ENCODE results near the gene TMEM184A. TPM values are rescaled to one million over a fixed set of nuclear protein-coding genes. Genes with fewer than 3 reads are reported as not detected.

TMEM184A gene
- total and polyA plus RNA-seq, 2 of the 8 experiments (the other 6 are each of a cell fraction or from before 2014, with no cell fraction given) = 1.8 to 2.1 TPM

DNA sequence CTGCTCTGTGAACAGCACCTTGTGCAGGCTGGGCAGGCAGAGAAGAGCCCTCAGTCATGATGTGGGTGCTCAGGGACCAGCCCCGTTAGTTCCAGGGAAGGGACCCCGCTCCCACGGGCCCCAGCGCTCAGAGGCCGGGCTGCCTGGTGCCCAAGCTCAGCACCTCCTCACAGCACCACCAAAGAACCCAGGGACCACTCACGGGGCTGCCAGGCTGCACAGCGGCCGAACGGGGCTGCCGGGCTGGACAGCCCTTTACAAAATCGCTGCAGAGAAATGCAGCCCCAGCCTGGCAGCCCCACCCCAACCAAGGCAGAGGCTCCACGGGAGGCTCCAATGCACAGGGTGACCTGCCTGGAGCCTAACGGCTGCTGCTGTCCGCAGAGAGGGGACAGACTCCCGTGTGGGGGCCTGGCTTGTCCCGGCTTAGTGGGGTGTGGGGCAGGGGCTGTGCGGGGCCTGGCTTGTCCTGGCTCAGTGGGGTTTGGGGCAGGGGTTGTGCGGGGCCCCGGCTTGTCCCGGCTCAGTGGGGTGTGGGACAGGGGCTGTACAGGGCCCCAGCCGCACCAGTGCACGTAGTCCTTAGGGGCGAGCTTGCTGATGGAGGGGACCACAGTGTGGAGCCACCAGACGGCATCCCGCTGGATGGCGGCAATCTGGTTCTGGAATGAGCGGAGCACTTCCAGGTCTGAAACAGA is 61.0 kb downstream of the TMEM184A start (continued):
- TF ChIP-seq, protein P1, sequence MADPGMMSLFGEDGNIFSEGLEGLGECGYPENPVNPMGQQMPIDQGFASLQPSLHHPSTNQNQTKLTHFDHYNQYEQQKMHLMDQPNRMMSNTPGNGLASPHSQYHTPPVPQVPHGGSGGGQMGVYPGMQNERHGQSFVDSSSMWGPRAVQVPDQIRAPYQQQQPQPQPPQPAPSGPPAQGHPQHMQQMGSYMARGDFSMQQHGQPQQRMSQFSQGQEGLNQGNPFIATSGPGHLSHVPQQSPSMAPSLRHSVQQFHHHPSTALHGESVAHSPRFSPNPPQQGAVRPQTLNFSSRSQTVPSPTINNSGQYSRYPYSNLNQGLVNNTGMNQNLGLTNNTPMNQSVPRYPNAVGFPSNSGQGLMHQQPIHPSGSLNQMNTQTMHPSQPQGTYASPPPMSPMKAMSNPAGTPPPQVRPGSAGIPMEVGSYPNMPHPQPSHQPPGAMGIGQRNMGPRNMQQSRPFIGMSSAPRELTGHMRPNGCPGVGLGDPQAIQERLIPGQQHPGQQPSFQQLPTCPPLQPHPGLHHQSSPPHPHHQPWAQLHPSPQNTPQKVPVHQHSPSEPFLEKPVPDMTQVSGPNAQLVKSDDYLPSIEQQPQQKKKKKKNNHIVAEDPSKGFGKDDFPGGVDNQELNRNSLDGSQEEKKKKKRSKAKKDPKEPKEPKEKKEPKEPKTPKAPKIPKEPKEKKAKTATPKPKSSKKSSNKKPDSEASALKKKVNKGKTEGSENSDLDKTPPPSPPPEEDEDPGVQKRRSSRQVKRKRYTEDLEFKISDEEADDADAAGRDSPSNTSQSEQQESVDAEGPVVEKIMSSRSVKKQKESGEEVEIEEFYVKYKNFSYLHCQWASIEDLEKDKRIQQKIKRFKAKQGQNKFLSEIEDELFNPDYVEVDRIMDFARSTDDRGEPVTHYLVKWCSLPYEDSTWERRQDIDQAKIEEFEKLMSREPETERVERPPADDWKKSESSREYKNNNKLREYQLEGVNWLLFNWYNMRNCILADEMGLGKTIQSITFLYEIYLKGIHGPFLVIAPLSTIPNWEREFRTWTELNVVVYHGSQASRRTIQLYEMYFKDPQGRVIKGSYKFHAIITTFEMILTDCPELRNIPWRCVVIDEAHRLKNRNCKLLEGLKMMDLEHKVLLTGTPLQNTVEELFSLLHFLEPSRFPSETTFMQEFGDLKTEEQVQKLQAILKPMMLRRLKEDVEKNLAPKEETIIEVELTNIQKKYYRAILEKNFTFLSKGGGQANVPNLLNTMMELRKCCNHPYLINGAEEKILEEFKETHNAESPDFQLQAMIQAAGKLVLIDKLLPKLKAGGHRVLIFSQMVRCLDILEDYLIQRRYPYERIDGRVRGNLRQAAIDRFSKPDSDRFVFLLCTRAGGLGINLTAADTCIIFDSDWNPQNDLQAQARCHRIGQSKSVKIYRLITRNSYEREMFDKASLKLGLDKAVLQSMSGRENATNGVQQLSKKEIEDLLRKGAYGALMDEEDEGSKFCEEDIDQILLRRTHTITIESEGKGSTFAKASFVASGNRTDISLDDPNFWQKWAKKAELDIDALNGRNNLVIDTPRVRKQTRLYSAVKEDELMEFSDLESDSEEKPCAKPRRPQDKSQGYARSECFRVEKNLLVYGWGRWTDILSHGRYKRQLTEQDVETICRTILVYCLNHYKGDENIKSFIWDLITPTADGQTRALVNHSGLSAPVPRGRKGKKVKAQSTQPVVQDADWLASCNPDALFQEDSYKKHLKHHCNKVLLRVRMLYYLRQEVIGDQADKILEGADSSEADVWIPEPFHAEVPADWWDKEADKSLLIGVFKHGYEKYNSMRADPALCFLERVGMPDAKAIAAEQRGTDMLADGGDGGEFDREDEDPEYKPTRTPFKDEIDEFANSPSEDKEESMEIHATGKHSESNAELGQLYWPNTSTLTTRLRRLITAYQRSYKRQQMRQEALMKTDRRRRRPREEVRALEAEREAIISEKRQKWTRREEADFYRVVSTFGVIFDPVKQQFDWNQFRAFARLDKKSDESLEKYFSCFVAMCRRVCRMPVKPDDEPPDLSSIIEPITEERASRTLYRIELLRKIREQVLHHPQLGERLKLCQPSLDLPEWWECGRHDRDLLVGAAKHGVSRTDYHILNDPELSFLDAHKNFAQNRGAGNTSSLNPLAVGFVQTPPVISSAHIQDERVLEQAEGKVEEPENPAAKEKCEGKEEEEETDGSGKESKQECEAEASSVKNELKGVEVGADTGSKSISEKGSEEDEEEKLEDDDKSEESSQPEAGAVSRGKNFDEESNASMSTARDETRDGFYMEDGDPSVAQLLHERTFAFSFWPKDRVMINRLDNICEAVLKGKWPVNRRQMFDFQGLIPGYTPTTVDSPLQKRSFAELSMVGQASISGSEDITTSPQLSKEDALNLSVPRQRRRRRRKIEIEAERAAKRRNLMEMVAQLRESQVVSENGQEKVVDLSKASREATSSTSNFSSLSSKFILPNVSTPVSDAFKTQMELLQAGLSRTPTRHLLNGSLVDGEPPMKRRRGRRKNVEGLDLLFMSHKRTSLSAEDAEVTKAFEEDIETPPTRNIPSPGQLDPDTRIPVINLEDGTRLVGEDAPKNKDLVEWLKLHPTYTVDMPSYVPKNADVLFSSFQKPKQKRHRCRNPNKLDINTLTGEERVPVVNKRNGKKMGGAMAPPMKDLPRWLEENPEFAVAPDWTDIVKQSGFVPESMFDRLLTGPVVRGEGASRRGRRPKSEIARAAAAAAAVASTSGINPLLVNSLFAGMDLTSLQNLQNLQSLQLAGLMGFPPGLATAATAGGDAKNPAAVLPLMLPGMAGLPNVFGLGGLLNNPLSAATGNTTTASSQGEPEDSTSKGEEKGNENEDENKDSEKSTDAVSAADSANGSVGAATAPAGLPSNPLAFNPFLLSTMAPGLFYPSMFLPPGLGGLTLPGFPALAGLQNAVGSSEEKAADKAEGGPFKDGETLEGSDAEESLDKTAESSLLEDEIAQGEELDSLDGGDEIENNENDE (IDR thresholded peaks at IDR 0.05; ENCODE audit: insufficient replicate concordance, low read length) = no peak
- TF ChIP-seq SIRT6 (IDR thresholded peaks at IDR 0.05; ENCODE audit: low read length) (no peak), PHF8 (conservative IDR thresholded peaks at IDR 0.05; ENCODE audit: low read depth, low read length) (no peak), KDM4A (IDR thresholded peaks at IDR 0.05; ENCODE audit: low read depth, low read length, severe bottlenecking) (no peak), SP2 (IDR thresholded peaks at IDR 0.05; ENCODE audit: low read length) (no peak), EP300 (IDR thresholded peaks at IDR 0.05; ENCODE audit: borderline replicate concordance in 1 of 2, low read depth in 2 of 2, low read length in 2 of 2) (no peak)
